Stimulated activated CD4-positive, alpha-beta T cell treated with anti-CD3 and anti-CD28 coated beads, Interleukin-2, amount 100 ng/mL, for 48 hours (primary cell): ENCODE data around the gene FBXO42.

Experiments used
- DNase-seq, 2 donors: peaks; one replicate each; pipeline ENCODE4 v3.0.0-alpha.2; 2020

Gene FBXO42

GRCh38 chr1:16351994-16352841 lies at the start of gene FBXO42:
Gene FBXO42 (minus strand): TSS chr1:16352480. CDS start chr1:16315418, 37,062 bp downstream.
- DNase-seq: peak; percentile 89

GRCh38 chr1:16398371-16398953 lies 46.2 kb upstream of the FBXO42 start:
- DNase-seq: no peak

GRCh38 chr1:16397120-16397519 lies 44.8 kb upstream of the FBXO42 start:
- DNase-seq: no peak

GRCh38 chr1:16396591-16396990 lies 44.3 kb upstream of the FBXO42 start:
- no peak for DNase-seq

- DNase-seq: no peak
Observed at GRCh38 chr1:16394977-16395376, 42.7 kb upstream of the FBXO42 start.

- no peak for DNase-seq
Observed at GRCh38 chr1:16393570-16394521, 41.6 kb upstream of the FBXO42 start.

- DNase-seq: no peak
Observed at GRCh38 chr1:16392740-16393569, 40.7 kb upstream of the FBXO42 start.

- no peak for DNase-seq
Observed at GRCh38 chr1:16391411-16391810, 39.1 kb upstream of the FBXO42 start.

- no peak for DNase-seq
Observed at GRCh38 chr1:16387201-16388188, 35.2 kb upstream of the FBXO42 start.

- no peak for DNase-seq
Observed at GRCh38 chr1:16386454-16387113, 34.3 kb upstream of the FBXO42 start.

GRCh38 chr1:16385659-16386453 lies 33.6 kb upstream of the FBXO42 start:
- DNase-seq: no peak

- DNase-seq: no peak
Observed at GRCh38 chr1:16383888-16384287, 31.6 kb upstream of the FBXO42 start.

- no peak for DNase-seq
Observed at GRCh38 chr1:16380868-16381267, 28.6 kb upstream of the FBXO42 start.

GRCh38 chr1:16378443-16378842 lies 26.2 kb upstream of the FBXO42 start:
- no peak for DNase-seq

- no peak for DNase-seq
Observed at GRCh38 chr1:16376971-16377370, 24.7 kb upstream of the FBXO42 start.

GRCh38 chr1:16375521-16376340 lies 23.5 kb upstream of the FBXO42 start:
- no peak for DNase-seq

GRCh38 chr1:16374266-16374665 lies 22.0 kb upstream of the FBXO42 start:
- DNase-seq: no peak

GRCh38 chr1:16372535-16373285 lies 20.4 kb upstream of the FBXO42 start:
- DNase-seq: no peak
